GM19035 (cell line): Measurements from ENCODE around the gene BMP8A.

Experiments used
- ATAC-seq: cut with Tn5 transposase; IDR thresholded peaks from one replicate; pipeline ENCODE4 v1.9.1; 2021; ENCODE audit not compliant: unreplicated experiment

BMP8A gene

DNA sequence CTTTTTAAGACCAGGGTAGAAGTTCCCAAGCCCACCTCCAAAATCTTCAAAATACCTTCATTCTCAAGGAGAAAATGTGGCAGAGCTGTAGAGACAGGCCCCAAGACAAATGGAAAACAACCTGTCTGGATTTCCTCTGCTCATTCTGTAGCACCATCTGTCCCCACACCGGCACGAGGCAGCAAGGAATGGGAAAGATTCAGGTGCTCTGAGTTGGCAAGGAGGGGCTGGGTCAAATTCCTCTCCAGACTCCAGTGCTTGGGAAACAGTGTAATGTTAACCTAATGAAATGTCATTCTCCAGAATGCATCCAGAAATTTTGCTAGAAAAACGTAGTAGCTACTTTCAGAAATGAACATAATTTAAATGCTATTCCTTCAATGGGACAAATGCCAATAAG is 75.9 kb downstream of the BMP8A start:
- no peak for ATAC-seq

DNA sequence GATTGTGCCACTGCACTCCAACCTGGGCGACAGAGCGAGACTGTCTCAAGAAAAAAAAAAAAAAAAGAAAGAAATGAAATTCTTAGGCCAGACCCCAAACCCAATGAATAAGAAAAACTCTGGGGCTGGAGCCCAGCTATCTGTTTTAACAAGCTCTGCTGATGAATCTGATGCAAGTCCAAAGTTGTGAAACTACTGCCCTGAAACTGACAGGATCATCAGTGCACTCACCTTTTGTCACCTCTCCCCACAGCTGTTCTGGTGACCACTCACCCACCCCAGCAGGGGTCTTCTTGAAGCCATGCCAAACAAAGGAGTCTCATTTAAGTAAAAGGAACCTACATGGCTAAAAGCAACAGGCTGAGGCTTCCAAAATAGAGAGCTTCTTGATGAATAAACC is 76.8 kb downstream of the BMP8A start:
- ATAC-seq, result no peak

DNA sequence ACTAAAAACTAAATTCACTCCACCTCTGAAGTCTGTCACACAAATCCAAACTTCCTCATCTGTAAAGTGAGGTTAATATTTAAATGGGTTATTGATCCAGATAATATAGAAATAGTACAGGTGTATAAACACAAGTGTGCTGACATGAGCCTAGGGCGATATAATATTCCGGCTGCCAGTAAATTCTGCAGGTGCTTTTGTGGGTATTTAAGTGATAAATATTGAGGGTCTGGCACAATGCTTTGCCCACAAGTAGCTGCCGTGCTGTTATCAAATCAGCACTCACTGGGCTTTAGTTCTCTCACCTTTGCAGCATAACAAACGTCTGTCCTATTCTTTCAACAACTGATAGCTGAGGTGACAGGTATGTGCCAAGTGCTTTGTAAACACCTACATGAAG is 77.6 kb downstream of the BMP8A start:
- ATAC-seq, result no peak

DNA sequence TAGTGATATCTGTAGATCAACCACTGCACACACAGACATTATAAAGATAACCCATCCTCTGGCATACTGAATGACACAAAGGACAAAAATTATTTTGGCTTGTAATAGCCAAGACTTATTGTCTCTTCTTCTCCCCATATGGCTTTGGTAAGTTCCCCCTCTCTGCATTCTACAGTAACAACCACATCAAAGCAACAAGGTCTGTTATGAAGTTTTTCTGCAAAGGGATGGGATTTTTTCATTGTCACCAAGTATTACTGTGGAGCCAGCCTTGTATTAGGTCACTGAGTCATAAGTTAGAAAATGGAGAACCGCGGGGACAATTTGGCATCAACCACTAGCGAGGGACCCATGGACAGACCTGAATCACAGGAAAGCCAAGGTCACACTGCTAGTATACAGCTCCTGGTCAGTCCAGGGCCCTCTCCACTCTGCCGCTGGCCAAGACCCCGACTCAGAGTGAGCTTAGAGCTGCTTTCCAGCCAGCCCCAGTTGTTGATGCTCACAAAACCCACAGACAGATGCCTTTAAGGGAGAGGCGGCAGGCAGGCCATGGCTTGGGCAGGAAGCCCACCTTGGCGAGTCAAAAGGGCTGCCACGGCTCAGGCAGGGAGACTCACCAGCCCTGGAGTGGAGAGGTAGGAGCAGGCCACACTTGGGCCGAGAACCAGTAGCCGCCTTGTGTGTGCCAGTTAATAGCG is 79.2 kb downstream of the BMP8A start:
- no peak for ATAC-seq

DNA sequence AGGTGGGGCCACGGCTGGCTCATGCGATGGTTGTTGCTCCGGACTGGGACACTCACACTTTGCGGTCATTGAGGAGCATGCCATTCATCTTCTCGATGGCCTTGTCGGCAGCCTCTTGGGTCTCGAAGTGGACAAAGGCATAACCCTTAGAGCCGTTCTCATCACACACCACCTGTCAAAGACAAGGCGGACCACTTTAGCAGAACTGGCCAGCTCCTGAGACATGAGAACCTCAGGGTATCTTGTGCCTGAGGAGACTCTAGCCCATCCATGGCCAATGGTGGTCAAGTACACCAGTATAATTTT is 79.7 kb downstream of the BMP8A start:
- no peak for ATAC-seq

DNA sequence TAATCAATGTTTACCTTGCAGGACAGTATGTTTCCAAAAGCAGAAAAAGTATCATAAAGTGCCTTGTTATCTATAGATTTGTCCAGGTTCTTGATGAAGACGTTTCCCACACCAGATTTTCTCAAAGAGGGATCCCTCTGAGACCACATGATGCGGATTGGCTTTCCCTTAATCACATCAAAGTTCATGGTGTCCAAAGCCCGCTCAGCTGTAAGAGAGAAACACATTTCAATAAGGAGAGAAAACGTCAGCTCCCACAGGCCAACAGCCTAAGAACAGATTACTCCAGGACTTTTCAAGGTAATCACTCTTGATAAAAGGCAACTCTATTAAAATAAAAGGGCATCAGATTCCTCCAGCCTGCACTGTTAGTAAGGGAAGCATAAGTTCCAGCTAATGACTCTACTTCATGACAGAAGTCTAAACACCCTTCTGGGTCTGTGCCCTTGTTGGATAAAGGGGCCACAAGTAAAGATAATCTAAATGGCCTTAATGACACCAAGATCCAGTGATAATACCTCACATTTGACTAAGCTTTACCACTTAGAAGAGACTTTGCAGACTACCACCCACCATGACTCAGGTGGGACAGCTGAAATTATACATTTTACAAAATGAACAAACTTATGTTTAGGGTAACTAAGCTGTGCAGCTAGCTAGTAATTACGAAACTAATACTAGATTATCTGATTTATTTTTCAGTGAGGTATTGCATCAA is 81.1 kb downstream of the BMP8A start:
- ATAC-seq, result no peak

DNA sequence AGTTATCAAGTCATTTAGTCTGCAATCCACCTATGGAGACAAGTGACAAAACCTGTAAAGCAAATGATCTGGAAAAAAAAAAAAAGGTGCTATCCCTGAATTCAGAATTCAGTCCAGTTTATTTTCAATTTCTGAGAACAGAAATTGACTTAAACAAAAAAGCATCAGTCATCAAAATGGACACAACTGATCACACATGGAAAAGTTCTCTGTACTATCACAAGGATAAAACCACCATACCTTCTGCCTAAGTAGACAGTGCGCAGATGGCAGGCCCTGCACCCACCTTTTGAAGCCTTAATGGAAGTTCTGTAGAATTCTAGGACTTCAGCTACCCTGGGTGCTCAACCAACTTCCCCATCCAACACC is 81.6 kb downstream of the BMP8A start:
- ATAC-seq, result no peak

DNA sequence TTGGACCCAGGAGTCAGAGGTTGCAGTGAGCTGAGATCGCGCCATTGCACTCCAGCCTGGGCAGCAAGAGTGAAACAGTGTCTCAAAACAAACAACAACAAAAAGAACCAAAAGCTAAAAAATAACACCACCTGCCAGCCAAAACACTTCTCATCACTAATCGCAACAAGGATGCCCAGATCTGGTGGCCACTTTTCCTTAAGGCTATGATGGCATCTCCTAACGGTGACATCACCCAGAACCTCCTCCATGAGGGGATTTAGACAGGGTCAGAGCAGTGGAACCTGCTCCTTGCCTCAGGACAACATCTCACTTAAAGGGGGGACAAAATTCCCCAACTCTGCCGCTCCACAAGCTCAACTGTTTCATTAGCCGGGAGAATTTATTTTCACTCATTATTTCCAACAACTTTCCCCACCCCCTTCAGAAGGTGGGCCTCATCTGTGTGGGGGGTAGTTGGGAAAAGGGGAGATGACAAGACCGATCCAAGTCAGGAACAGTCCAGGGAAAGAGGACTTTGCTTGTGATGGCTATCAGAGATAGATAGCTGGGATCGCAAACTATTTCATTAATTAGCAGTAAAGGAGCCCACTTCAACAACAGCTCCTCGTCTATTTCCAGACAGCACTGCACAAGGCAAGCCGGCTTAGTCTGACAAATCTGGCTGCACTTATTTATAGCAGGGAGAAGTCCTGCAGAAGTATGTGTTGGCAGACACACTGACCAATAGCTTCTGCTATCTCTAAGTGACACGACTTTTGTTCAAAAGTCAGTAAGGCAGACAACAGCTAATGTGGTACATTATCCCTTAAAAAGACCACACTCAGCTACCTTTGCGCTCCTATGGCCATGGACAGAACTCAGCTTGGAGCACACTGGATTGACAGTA is 82.5 kb downstream of the BMP8A start:
- no peak for ATAC-seq

DNA sequence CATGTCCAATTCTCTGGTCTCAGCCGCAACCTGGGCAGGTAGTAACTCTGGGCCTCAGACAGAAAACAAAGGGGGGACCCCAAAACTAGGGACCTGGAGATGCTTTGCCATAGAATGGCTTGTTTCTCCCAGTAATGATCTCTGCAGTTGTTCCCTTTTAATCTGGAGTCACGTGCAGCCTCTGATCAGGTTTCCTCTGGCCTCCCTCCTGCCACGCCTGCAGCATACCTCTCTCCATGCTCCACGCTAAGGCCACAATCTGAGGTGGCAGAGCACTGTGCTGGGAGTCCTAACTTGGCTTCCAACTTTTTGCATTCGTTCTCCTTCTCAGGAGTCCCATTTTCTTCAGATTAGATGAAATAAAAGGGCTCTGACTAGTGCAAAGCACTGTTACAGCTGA is 83.2 kb downstream of the BMP8A start:
- no peak for ATAC-seq
